ENCODE data around the gene MT1M. TPM values are rescaled to one million over a fixed set of nuclear protein-coding genes. Genes with fewer than 3 reads are reported as not detected.

The MT1M gene
- total RNA-seq, 1 experiment from 2014 or later = not detected

GRCh38 chr16:56625943-56626654 lies 6.4 kb upstream of the MT1M start:
- DNase-seq (ENCODE audit: extremely low read depth, low read depth) = no peak

DNA sequence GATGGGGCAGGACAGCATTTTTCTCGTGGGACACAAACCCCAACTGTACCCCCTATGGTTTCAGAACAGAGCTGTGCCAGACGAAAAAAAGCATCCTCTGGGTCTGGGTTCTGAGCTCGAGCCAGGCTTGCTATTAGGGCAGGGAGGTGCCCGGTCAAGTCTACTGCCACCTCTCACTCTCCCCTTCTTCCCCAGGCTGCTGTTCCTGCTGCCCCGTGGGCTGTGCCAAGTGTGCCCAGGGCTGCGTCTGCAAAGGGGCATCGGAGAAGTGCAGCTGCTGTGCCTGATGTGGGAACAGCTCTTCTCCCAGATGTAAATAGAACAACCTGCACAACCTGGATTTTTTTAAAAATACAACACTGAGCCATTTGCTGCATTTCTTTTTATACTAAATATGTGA lies 5.8 kb upstream of the MT1M start:
- no peak for DNase-seq (ENCODE audit: extremely low read depth, low read depth)

- no peak for DNase-seq (ENCODE audit: extremely low read depth, low read depth)
These were observed 3.7 kb upstream of the MT1M start for GRCh38 chr16:56628486-56629350.

DNA sequence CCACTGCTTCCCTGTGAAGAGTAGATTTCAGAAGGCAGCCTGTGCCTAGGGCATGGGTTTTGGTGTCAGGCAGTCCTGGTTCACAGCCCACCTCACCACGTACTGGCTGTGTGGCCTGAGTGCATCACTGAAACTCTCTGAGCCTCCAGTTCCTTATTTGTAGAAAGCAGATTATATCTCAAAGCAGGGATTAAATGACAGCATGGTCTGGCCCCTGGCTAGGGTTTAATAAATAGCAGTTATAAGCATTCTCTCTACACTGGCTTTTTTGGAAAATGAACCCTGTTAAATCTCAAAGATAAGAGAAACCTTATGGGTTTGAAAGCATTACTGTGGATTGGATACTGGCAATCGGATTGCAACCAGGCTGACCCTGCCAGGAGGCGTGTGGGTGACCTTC lies 2.9 kb upstream of the MT1M start:
- DNase-seq (ENCODE audit: extremely low read depth, low read depth) = no peak

GRCh38 chr16:56630134-56630533 lies 2.3 kb upstream of the MT1M start:
- DNase-seq (ENCODE audit: extremely low read depth, low read depth) = no peak

DNA sequence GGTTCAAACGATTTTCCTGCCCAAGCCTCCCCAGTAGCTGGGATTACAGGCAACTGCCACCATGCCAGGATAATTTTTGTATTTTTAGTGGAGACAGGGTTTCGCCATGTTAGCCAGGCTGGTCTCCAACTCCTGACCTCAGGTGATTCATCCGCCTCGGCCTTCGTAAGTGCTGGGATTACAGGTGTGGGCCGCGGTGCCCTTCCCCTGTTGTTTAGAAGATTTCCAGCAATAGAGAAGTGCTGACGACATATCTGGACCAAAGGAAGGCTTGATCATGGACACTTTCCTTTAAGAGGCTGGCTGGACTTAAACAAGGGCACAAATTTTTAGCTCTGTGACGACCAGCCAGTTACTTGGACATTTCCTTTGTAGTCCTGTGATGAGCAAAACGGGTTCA lies 1.3 kb upstream of the MT1M start:
- DNase-seq (ENCODE audit: extremely low read depth, low read depth) = no peak

DNA sequence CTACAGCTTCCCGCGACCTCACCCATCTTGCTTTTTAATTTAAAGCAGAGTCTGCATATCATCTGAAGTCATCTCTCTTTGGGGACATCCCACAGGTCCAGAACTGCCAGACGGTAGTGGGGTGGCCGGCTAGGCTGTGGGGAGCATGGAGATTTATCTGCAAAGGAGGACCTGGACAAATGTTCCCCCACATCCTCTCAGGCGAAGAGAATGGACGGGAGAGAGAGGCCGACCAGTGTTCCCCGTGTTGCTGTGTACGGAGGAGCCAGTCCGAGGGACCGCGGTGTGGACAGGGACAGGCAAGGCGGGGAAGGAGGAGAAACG lies 665 bp upstream of the MT1M start:
- no peak for DNase-seq (ENCODE audit: extremely low read depth, low read depth)

DNA sequence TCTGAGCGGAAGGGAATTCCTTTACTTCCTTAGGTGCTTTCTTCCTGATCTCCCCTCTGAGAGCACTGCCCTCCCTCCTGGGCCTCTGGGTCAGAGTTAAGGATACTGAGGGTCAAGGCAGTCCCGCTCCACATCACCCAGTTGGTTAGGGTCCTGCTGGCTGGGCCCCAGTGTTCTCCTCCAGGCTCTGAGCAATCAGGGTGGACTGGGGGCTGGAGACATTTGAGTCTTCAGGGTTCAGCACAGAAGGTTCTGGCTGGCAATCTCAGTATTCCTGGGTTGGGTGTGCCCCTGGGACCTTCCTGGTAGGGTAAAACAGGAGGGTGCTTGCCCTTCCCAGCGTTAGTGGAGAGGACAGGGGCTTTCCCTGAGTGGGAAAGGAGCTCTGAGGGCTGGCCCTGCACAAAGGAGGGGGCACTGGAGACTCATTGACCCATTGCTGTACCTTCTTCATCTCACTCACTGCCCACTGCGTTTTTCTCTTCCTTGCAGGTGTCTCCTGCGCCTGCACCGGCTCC lies 448 bp downstream of the MT1M start:
- no peak for DNase-seq (ENCODE audit: extremely low read depth, low read depth)

DNA sequence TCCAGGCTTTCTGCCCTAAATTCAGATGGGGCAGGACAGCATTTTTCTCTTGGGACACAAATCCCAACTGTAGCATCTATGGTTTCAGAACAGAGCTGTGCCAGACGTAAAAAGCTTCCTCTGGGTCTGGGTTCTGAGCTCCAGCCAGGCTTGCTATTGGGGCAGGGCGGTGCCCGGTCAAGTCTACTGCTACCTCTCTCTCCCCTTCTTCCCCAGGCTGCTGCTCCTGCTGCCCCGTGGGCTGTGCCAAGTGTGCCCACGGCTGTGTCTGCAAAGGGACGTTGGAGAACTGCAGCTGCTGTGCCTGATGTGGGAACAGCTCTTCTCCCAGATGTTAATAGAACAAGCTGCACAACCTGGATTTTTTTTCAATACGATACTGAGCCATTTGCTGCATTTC lies 1.1 kb downstream of the MT1M start:
- no peak for DNase-seq (ENCODE audit: extremely low read depth, low read depth)

DNA sequence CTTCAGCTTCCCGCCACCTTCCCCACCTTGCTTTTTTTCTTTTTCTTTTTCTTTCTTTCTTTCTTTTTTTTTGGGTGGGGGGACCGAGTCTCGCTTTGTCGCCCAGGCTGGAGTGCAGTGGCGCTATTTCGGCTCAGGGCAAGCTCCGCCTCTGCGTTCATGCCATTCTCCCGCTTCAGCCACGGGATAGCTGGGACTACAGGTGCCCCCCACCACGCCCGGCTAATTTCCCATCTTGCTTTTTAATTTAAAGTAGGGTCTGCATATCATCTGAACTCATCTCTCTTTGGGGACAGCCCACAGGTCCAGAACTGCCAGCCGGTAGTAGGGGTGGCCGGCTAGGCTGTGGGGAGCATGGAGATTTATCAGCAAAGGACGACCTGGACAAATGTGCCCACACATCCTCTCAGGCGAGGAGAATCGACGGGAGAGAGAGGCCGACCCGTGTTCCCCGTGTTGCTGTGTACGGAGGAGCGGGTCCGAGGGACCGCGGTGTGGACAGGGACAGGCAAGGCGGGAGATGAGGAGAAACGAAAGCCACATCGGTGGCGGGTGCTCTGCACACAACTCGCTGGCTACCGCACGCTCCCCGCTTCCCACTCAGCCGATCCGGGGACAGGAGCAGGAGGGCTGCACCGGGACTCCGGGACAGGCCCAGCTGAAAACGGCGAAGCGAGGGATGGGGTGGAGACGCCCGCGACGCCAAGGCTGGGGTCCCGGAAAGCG lies 2.4 kb downstream of the MT1M start:
- DNase-seq (ENCODE audit: extremely low read depth, low read depth) = no peak

DNA sequence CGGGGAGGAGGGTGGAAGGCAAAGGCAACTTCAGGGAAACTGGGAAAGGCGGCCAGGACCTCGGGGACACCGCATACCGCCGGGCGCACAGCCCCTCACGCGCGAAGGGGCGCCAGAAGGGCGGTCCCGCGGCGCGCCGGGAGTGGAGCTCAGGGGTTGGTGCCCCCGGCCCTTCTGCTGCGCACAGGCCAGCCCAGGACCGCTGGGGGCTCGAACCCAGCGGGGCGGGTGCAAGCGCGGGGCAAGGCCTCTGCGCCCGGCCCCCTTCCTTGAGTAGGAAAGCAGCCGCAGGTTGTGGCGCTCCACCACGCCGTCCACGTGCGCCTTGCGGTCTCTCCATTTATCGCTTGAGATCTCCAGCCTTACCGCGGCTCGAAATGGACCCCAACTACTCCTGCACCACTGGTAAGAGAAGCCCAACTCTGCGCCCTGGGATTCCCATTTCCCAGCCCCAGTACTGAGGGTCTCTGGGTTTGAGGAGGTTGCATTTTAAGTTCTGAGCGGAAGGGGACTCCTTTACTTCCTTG lies 3.0 kb downstream of the MT1M start:
- DNase-seq (ENCODE audit: extremely low read depth, low read depth) = no peak

DNA sequence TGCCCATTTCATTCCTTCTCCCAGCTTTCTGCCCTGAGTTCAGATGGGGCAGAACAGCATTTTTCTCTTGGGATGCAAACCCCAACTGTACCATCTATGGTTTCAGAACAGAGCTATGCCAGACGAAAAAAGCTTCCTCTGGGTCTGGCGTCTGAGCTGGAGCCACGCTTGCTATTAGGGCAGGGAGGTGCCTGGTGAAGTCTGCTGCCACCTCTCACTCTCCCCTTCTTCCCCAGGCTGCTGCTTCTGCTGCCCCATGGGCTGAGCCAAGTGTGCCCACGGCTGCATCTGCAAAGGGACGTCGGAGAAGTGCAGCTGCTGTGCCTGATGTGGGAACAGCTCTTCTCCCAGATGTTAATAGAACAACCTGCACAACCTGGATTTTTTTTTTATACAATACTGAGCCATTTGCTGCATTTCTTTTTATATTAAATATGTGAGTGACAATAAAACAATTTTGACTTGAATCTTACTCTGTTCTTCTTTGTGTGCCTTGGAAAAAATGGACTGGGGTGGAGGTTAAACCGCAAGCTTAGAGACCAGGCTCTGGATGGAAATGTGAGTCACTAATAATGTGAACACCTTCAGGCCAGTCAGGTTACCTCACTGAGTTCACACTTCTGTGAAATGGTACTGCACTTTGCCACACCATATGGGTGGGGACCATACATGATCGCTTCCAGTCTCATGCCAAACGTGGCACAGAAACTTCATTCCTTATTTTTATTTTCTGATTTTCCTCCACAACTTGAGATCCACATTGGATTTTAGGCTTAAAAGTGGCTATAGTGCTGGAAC lies 4.4 kb downstream of the MT1M start:
- DNase-seq (ENCODE audit: extremely low read depth, low read depth) = no peak

DNA sequence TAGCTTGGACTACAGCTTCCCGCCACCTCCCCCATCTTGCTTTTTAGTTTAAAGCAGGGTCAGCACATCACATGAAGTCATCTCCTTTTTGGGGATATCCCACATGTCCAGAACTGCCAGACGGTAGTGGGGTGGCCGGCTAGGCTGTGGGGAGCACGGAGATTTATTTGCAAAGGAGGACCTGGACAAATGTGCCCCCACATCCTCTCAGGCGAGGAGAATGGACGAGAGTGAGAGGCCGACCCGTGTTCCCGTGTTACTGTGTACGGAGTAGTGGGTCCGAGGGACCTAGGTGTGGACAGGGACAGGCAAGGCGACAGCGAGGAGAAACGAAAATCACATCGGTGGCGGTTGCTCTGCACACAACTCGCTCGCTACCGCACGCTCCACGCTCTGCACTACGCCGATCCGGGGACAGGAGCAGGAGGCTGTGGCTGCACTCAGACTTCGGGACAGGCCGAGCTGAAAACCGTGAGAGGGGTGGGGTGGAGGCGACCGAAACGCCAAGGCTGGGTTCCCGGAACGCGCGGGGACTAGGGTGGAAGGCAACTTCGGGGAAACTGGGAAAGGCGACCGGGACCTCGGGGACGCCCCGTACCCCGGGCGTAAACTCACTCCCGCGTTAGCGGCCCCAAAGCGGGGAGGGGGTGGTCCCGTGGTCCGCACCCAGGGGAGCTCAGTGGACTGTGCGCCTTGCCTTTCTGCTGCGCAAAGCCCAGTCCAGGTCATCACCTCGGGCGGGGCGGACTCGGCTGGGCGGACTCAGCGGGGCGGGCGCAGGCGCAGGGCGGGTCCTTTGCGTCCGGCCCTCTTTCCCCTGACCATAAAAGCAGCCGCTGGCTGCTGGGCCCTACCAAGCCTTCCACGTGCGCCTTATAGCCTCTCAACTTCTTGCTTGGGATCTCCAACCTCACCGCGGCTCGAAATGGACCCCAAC lies 5.6 kb downstream of the MT1M start, which contains the start of gene MT1A:
Gene MT1A (plus strand): TSS at position 853 of the 937 bp plus-strand sequence. CDS start 73 bp downstream, at position 926.
- DNase-seq (ENCODE audit: extremely low read depth, low read depth) = peak; percentile 49

DNA sequence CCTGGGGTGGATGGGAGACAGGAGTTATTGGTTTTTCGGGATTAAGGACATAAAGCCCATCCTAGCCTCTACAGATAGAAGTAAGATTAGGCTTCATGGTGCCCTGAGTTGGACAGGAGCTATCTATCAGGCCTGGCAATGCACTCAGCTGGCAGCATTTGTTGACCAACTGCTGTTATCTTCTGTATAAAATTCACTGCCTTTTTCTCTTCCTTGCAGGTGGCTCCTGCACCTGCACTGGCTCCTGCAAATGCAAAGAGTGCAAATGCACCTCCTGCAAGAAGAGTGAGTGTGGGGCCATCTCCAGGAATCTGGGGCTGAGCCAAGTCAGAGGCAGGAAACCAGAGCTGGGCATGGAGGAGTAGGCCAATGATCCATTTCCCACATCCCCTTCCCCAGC lies 6.6 kb downstream of the MT1M start:
- DNase-seq (ENCODE audit: extremely low read depth, low read depth) = no peak

DNA sequence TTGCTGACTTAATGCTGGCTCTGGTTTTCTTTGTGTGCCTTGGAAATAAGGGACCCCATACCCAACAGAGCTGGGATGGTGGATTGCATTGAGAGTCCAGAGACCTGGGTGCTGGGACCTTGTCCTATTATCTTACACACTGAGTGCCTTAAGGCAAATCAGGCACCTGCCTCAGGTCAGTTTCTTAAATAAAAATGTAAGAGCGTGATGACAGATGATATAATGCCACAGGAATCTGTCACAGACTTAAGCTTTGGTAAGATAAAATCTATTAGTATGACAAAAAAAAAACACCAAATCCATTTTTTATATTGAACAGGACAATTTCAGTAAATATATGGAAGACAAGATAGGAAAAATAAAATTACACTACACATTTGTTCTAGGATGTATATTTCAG lies 7.6 kb downstream of the MT1M start:
- DNase-seq (ENCODE audit: extremely low read depth, low read depth) = no peak

DNA sequence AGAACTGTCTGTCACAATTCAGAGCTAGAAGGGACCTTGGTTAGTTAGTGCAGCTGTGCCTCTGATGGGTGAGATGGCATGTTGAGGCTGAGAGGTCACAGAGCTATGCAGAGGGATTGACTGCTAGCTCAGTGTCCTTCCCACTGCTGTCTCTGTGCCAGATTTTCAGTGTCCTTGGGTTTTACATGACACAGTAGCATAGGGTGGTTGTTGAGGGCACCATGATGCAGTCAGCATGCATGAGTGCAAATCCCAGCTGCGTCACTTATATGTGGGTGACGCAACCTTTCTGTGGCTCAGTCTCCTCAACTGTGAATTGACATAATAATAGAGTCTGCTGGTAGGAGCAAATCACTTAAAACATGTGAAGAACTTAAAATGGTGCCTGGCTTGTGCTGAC lies 8.7 kb downstream of the MT1M start:
- no peak for DNase-seq (ENCODE audit: extremely low read depth, low read depth)

- peak; percentile 87 for DNase-seq (ENCODE audit: extremely low read depth, low read depth)
These were observed 10.8 kb downstream of the MT1M start for GRCh38 chr16:56643080-56643778.

- no peak for DNase-seq (ENCODE audit: extremely low read depth, low read depth)
These were observed 11.4 kb downstream of the MT1M start for GRCh38 chr16:56643833-56644232.

Data from NCI-H460 (cell line).